Neural cell (in vitro differentiated cells): ENCODE data around the gene MMAB.

ENCODE experiments used
- CTCF ChIP-seq: fragments of 450-650 bp; IDR thresholded peaks from 2 replicates; pipeline ENCODE4 v1.5.1; 2014; ENCODE audit warnings: antibody characterized with exemption, mild to moderate bottlenecking, moderate library complexity; ENCODE audit not compliant: poor library complexity, severe bottlenecking
- EP300 ChIP-seq: fragments of 450-650 bp; conservative IDR thresholded peaks from 2 replicates; pipeline ENCODE4 v1.6.1; 2014; ENCODE audit warnings: antibody characterized with exemption, mild to moderate bottlenecking, moderate library complexity; ENCODE audit not compliant: poor library complexity, severe bottlenecking
- EZH2 ChIP-seq: fragments of 200-600, 300-800 bp; shearing (Covaris generic), sonication (generic); IDR thresholded peaks from 2 replicates; pipeline ENCODE4 v1.6.1; 2014; ENCODE audit warnings: antibody characterized with exemption, low read length, borderline replicate concordance, mild to moderate bottlenecking; ENCODE audit not compliant: insufficient read depth, poor library complexity, severe bottlenecking
- REST ChIP-seq: IDR thresholded peaks from 2 replicates; pipeline ENCODE4 v1.6.1; 2012; ENCODE audit warnings: borderline replicate concordance
- TAF1 ChIP-seq: IDR thresholded peaks from 2 replicates; pipeline ENCODE4 v1.6.1; 2012; ENCODE audit warnings: low read depth

GRCh38 chr12:109581856-109582255, 8.6 kb upstream of the MMAB start:
- TF ChIP-seq CTCF: no peak
- TF ChIP-seq EZH2: no peak
- no peak for TF ChIP-seq REST
- TF ChIP-seq TAF1: no peak
- TF ChIP-seq EP300: no peak
